ENCODE measurements around the gene PGC.
"Not testable (repeated sequence)": the region's sequence is repeated elsewhere in the genome, so short reads cannot be mapped to it uniquely, and the experiment has no call there.

Gene PGC

DNA sequence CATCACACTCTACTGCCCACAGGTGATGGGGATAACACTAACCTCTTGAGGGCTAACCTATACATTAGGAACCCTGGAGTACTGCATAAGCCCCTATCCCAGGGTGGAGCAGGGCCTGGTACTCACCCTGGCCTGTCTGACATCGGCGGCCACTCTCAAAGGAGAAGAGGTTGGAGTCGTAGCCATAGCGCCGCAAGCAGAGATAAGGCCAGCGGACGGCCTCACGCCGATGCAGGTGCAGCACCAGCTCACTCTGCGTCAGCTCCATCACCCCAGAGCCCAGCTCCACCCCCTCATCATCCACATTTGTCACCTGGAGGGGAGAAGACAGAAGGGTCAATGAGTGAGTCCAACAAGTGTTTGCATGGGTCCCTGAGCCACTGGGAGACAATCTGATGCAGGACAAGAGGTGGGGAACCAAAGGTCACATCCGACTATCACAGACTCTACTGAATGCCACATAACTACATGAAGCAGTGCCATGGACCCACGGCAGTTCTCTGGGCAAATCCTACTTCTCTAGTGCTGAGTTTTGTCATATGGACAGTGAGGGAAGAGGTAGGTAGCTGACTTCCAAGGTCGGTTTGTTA, 28.2 kb upstream of the PGC start:
- no peak for DNase-seq

GRCh38 chr6:41774841-41775240, 27.6 kb upstream of the PGC start:
- DNase-seq, result no peak

GRCh38 chr6:41771058-41771983, 24.1 kb upstream of the PGC start:
- no peak for DNase-seq

- no peak for DNase-seq
Measured at GRCh38 chr6:41770381-41771057, 23.3 kb upstream of the PGC start.

DNA sequence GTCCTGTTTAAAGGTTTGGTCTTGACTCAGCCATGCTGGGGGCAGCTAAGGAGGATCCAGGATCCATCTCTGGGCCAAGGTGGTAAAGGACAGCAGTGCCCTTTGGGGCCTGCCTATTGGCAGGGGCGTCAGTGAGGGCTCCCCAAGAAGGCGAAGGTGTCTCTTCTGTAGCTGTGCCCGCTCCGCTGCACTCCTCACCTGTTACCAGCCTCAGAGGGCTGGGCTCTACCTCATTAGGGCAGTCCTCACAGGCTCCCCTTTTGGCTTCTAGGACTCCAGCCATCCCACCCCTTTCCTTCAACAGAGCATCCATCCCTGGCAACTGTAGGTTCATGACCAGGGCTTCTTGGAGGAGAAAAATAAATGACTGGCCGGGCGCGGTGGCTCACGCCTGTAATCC, 22.2 kb upstream of the PGC start:
- no peak for DNase-seq

DNA sequence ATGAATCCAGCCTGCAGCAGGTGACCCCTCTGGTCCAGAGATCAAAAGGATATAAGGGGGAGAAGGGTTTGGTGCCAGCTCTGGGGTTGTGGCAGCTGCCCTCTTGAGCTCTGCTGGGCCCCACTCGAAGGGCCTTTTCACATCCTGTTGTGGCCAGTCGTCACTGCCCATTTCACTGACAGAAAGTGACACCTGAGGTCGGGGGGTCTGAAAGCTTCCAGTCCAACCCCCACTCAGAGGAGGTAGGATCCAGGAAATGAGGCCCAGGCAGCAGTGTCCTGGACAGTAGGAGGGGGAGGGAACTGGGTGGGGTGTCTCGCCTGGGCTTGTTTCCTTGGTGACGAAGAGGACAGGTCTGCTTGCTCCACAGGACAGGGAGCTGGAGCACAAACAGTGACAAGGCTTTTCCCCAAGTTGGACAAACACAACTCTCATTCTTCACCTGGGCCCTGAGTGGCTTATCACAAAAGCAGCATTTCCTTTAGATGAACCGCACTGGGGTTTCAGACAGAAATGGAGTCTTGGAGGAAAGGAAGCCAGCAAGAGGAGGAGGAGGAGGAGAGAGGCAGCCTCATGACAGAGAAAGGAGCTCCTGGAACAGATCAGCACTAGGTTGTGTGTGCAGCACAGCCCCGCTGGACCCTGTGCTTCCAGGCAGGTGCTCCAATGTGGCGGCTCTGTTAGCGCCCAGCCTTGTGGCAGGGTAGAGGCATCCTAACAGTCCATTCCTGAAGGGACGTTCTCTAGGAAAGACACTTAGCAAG, 21.5 kb upstream of the PGC start:
- DNase-seq, result no peak

DNA sequence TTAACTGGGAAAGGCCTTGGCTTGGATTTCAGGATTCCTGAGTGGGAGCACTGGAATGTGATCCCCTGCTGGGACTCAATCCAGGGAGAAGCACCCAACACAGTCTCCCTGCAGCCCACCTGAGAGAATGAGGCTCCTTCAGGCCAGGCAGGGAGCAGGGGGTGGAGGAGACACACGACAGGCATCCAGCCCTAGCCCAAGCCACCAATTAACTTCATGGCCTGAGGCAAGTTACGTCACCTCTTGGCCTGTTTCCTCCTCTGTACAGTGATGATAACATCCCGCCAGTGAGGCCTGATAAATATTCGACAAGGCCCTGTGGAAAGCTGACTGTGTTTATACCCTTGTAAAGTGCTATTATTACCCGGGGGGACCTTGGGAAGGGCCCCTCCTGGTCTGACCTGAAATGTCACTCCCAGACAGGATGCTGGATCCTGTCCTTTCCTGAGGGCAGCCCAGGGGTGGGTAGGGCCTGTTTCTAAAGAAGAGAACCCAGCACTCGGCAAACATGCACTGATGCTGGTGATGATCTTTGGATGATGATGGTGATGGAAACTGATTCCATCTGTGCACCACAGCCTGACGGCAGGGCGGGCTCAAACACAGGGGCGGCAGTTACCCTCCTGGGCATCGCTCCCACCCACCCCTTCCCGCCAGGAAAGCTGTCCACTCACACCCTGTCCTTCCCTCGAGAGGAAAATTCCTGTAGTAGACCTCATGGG, 20.1 kb upstream of the PGC start:
- peak; percentile 21 to 38 for DNase-seq

- DNase-seq, result not testable (repeated sequence)
Measured at GRCh38 chr6:41766043-41766664, 19.0 kb upstream of the PGC start.

GRCh38 chr6:41763470-41763869, 16.3 kb upstream of the PGC start:
- DNase-seq, result peak; percentile 72 to 79

DNA sequence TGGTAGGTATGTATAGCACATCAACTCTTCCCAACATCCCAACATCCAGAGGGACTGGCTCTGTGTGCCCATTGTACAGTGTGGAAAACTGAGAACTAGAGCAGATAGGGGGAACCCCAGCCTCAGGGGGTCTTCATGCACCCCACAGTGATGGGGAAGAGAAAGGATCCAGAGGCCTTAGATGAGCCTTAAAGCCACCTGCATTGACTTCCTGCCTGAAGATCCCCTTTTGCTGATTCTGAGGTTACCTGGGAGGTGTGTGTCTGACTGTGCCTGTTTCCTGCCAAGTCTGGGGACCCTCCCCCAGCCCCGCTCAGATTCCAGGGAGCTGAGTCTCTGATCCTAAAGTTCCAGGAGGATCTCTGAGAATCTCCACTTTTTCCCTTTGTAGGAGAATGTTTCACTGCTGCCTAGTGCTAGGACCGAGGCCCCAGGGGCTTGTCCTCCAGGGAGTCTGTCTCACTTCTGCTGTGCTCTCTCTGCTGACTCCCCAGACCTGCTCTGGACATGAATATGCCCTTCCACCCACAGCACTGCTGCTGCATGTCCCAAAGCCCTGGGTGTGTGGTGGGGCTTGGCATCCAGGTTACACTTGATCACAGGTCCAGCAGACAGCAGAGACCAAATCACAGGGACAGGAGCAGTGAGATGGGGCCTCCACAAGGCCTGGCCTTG, 12.8 kb upstream of the PGC start:
- DNase-seq, result no peak

DNA sequence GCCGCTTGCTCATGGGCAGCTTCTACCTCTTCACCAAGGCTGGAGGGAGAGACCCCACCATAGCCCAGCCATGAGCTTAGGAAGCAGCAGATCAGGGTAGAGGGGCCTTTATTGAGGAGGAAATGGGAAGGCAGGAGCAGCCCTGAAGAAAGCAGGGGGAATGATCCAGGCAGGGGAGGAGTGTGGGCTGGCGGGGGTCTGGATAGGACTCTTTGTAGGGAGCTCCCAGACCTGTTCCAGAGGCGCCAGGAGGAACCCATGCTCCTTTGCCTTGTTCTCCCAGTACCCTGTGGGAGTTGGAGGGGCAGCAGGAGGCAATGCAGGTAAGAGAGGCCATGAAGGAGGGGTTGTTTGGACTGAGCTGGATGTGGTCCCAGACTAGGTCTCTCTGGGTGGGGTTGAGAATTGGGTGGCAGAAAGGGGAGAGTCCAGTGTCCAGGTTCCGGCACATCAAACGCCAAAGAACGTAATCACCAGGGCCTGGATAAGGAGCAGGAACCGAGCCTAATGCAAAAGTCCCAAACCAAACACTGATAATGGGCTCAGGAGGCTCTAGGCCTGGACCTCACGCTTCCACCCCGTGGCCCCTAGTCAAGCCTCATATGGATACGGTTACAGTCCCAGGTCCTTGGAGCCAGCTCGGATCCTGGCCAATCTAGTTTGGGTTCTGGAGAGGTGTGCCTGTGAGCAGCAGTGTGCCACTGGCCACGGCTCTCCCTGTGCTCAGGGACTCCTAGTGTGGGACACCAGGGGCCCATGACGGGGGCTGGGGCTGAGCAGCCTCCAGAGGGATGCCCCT, 12.1 kb upstream of the PGC start:
- no peak for DNase-seq

DNA sequence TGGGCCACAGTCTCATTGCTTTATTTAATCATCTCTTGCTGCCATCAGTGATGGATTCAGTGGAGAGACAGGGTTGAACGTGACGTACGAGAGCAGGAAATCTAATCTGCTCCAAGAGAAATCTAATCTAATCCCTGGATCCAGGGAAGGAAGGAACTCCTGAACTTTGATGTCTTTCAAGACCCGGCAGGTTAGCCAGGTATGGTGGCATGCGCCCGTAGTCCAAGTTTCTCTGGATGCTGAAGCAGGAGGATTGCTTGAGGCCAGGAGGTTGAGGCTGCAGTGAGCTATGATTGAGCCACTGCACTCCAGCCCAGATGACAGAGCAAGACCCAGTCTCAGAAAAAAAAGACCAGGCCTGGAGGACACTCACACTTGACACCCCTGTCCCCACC, 11.4 kb upstream of the PGC start:
- DNase-seq, result no peak

- DNase-seq, result no peak
Measured at GRCh38 chr6:41757931-41758640, 10.9 kb upstream of the PGC start.

- DNase-seq, result no peak
Measured at GRCh38 chr6:41757271-41757670, 10.1 kb upstream of the PGC start.

GRCh38 chr6:41756354-41756753, 9.2 kb upstream of the PGC start:
- DNase-seq, result no peak

GRCh38 chr6:41755895-41756294, 8.7 kb upstream of the PGC start:
- DNase-seq, result no peak

- DNase-seq, result no peak
Measured at GRCh38 chr6:41750374-41750773, 3.2 kb upstream of the PGC start.

GRCh38 chr6:41748542-41748941, 1.3 kb upstream of the PGC start:
- no peak for DNase-seq

DNA sequence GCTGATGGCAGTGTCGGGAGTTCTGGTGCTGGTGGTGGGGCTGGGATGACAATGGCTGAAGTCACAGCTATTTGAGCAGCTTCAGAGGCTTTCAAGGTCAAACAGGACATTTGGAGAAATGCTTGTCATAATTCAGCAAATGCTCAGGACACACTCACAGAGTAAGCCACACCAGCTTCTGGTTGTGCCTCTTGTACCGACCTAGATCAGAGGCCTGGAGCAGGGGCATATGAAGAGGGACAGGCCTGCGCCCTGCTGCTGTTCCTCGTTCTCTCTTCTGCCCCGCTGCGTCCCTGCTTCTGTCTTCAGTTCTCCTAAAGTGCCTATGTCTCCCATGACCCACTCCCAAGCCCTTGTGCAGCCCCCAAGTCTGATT, 893 bp upstream of the PGC start:
- DNase-seq, result no peak

DNA sequence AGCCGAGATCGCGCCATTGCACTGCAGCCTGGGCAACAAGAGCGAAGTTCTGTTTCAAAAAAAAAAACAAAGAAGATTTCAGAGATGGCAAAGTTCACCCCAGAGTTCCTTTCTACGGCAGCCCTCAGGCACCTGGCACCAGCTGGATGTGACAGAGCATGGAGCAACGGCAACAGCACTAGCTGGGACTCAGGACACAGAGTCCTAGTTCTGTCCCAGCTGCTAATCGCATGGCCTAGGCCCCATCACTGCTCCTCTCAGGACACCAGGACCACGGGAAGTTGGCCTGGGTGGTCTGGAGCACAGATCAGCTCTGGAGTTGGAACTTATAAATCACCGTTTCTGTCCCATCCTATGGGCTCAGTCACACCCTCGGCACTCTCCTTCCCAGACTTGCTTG, 1.1 kb downstream of the PGC start:
- no peak for DNase-seq

Data from inflammatory macrophage (primary cell).